Smooth muscle cell (in vitro differentiated cells): Measurements from ENCODE around the gene LIPT1. TPM values are rescaled to one million over a fixed set of nuclear protein-coding genes. Genes with fewer than 3 reads are reported as not detected.

Experiments
- DNase-seq: peaks from one replicate; lab custom pipeline; 2025; ENCODE audit not compliant: unreplicated experiment; lab: John Stamatoyannopoulos, UW
- H2AFZ ChIP-seq: fragments of 200-600 bp; sonication (generic); 2 replicates; pipeline ENCODE4 v1.6.0; 2016; ENCODE audit warnings: antibody characterized with exemption, low read depth, mild to moderate bottlenecking
- H3F3A ChIP-seq: fragments of 200-600 bp; sonication (generic); 2 replicates; pipeline ENCODE4 v1.6.0; 2017; ENCODE audit warnings: antibody characterized with exemption, low read depth
- H3K27ac ChIP-seq: fragments of 200-600 bp; sonication (generic); 2 replicates; pipeline ENCODE4 v1.5.1; 2016; ENCODE audit warnings: low read depth, mild to moderate bottlenecking
- H3K27me3 ChIP-seq: fragments of 200-600 bp; sonication (generic); 2 replicates; pipeline ENCODE4 v1.6.1; 2016; ENCODE audit warnings: low read depth, mild to moderate bottlenecking
- H3K36me3 ChIP-seq: fragments of 200-600 bp; sonication (generic); 2 replicates; pipeline ENCODE4 v1.5.1; 2016; ENCODE audit warnings: low read depth
- H3K4me1 ChIP-seq: fragments of 200-600 bp; sonication (generic); 2 replicates; pipeline ENCODE4 v1.5.1; 2016; ENCODE audit warnings: low read depth
- H3K4me2 ChIP-seq: fragments of 200-600 bp; sonication (generic); 2 replicates; pipeline ENCODE4 v1.6.0; 2016; ENCODE audit warnings: mild to moderate bottlenecking
- H3K4me3 ChIP-seq: fragments of 200-600 bp; sonication (generic); 2 replicates; pipeline ENCODE4 v1.5.1; 2016; ENCODE audit warnings: mild to moderate bottlenecking
- H3K79me2 ChIP-seq: fragments of 200-600 bp; sonication (generic); 2 replicates; pipeline ENCODE4 v1.6.0; 2016; ENCODE audit warnings: low read depth, mild to moderate bottlenecking
- H3K9ac ChIP-seq: fragments of 200-600 bp; sonication (generic); 2 replicates; pipeline ENCODE4 v1.6.0; 2016; ENCODE audit warnings: low read depth
- H3K9me3 ChIP-seq: fragments of 200-600 bp; sonication (generic); replicated peaks from 2 replicates; pipeline ENCODE4 v1.5.1; 2016; ENCODE audit warnings: low read depth
- H4K20me1 ChIP-seq: fragments of 200-600 bp; sonication (generic); 2 replicates; pipeline ENCODE4 v1.6.0; 2016; ENCODE audit warnings: low read depth
- WGBS: methylation state at CpG from one replicate; pipeline ENCODE4 v1.1.7; 2016; ENCODE audit warnings: low lambda C conversion rate; 5-methylcytosine and 5-hydroxymethylcytosine counted together
- polyA plus RNA-seq: library from polyadenylated mRNA; unstranded; fragments of >200 nt; fragmentation: Nextera tagmentation; extraction: Ambion mirVana; gene quantifications from 2 replicates; pipeline ENCODE4 v1.2.1, GENCODE V29; 2016
- total RNA-seq: library from RNA; depleted of rRNA; stranded (reverse); fragments of >200 nt; gene quantifications from 2 replicates; pipeline ENCODE4 v1.2.3, GENCODE V29; 2014
- TF ChIP-seq, protein P1 (sequence below): fragments of 200-600 bp; sonication (generic); IDR thresholded peaks from 2 replicates; pipeline ENCODE4 v1.5.1; 2017; ENCODE audit warnings: borderline replicate concordance, mild to moderate bottlenecking, antibody characterized with exemption; ENCODE audit not compliant: insufficient read depth, poor library complexity, severe bottlenecking

The LIPT1 gene
- total RNA-seq (1.5 and 4.7 TPM in 2 replicates), polyA plus RNA-seq (1.9 and 3.0 TPM in 2 replicates)

DNA sequence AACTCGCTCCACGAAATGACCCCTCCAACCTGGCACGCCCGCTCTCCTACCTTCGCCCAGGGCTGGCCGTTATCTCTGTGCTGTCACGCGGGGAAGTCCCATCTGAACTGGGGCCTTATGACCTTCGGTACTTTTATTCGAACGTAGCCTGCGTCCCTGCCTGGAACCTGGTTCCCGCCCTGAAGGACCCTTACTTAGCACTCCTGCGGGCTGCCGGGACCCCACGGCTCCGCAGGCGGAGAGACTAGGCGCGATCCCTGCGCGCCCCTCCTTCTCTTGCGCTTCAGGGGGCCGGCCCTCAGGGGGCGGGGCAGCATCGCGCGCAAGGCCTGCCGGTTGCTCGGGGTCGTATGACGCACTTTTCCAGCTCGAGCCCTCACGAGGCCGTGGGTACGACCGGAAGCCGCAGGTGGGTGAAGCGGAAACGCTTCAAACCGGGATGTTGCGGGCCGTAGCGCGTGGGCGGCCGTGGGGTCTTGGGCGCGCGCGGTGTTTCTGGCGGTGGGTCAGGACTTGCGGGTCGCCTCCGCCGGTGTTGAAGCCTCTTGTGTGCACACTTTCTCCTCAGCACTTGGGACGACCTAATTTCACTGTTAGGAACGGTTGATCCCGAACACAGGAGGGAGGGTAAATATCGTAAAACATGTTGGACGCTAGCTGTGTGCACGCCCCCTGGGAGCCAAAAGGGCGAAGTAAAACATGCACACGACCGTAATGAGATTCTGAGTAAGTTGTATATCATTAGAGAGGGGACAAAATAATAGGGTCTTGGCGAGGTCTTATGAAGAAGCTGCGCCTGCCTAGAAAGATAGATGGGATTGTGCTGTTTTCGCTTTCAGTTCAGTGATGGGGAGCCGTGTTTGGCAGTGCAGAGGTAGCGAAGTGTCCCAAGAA is at the start of gene LIPT1, which contains the start of gene TSGA10:
Gene LIPT1, plus strand, starts transcription at position 325 of the 894 bp plus-strand sequence. CDS start 6,991 bp downstream, outside the sequence.
Gene TSGA10, minus strand, starts transcription at position 300 of the 894 bp plus-strand sequence. CDS start 45,503 bp downstream, outside the sequence.
- peak within 1 kb of the TSS; percentile 98 for H2AFZ ChIP-seq
- H4K20me1 ChIP-seq: no peaks in the 10 kb centered on the region
- H3K4me1 ChIP-seq: peaks cover 10% of the 10 kb centered on the region
- H3K36me3 ChIP-seq: no peaks in the 10 kb centered on the region
- H3K4me3 ChIP-seq: peak within 1 kb of the TSS; percentile 83
- H3K27me3 ChIP-seq: no peaks in the 10 kb centered on the region
- peak within 1 kb of the TSS; percentile 77 for H3K9ac ChIP-seq
- H3K9me3 ChIP-seq: no peaks in the 10 kb centered on the region
- peak; percentile 60 for DNase-seq
- peak within 1 kb of the TSS; percentile 58 for H3K27ac ChIP-seq
- H3F3A ChIP-seq: no peaks in the 10 kb centered on the region
- WGBS: 2% methylated on average over 68 of the region's 70 CpGs
- peak within 1 kb of the TSS; percentile 88 for H3K4me2 ChIP-seq
- TF ChIP-seq, protein P1, sequence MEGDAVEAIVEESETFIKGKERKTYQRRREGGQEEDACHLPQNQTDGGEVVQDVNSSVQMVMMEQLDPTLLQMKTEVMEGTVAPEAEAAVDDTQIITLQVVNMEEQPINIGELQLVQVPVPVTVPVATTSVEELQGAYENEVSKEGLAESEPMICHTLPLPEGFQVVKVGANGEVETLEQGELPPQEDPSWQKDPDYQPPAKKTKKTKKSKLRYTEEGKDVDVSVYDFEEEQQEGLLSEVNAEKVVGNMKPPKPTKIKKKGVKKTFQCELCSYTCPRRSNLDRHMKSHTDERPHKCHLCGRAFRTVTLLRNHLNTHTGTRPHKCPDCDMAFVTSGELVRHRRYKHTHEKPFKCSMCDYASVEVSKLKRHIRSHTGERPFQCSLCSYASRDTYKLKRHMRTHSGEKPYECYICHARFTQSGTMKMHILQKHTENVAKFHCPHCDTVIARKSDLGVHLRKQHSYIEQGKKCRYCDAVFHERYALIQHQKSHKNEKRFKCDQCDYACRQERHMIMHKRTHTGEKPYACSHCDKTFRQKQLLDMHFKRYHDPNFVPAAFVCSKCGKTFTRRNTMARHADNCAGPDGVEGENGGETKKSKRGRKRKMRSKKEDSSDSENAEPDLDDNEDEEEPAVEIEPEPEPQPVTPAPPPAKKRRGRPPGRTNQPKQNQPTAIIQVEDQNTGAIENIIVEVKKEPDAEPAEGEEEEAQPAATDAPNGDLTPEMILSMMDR: peak; percentile 4
- no peaks in the 10 kb centered on the region for H3K79me2 ChIP-seq

- TF ChIP-seq, protein P1: no peak
- Histone ChIP-seq H2AFZ (no peak overlapping the region), H3K9ac (no peak overlapping the region), H3K4me3 (no peak overlapping the region), H3K27me3 (no peaks in the 10 kb centered on the region), H3K4me1 (no peaks in the 10 kb centered on the region), H3F3A (no peaks in the 10 kb centered on the region), H3K4me2 (no peak overlapping the region), H4K20me1 (no peaks in the 10 kb centered on the region), H3K27ac (no peak overlapping the region), H3K9me3 (no peaks in the 10 kb centered on the region), H3K36me3 (no peaks in the 10 kb centered on the region), H3K79me2 (no peaks in the 10 kb centered on the region)
- 85% methylated on average over 2 of the region's 2 CpGs for WGBS
- no peak for DNase-seq
These were observed 47.9 kb upstream of the LIPT1 start for GRCh38 chr2:99106913-99107312.

- TF ChIP-seq, protein P1: no peak
- Histone ChIP-seq H3K36me3 (no peaks in the 10 kb centered on the region), H3K4me2 (no peak overlapping the region), H3K79me2 (no peaks in the 10 kb centered on the region), H3K9me3 (no peaks in the 10 kb centered on the region), H4K20me1 (no peaks in the 10 kb centered on the region), H3F3A (no peaks in the 10 kb centered on the region), H3K9ac (no peak overlapping the region), H3K4me3 (no peak overlapping the region), H3K4me1 (no peaks in the 10 kb centered on the region), H3K27me3 (no peaks in the 10 kb centered on the region), H2AFZ (no peak overlapping the region), H3K27ac (no peak overlapping the region)
- DNase-seq: no peak
- 87% methylated on average over 2 of the region's 2 CpGs for WGBS
These were observed 43.5 kb upstream of the LIPT1 start for GRCh38 chr2:99111236-99111635.

GRCh38 chr2:99111945-99112344 is 42.8 kb upstream of the LIPT1 start:
- Histone ChIP-seq H3K9me3 (no peaks in the 10 kb centered on the region), H3K79me2 (no peaks in the 10 kb centered on the region), H3K27ac (no peak overlapping the region), H4K20me1 (no peaks in the 10 kb centered on the region), H3K4me2 (no peak overlapping the region), H3F3A (no peaks in the 10 kb centered on the region), H3K27me3 (no peaks in the 10 kb centered on the region), H3K36me3 (no peaks in the 10 kb centered on the region), H2AFZ (no peak overlapping the region), H3K9ac (no peak overlapping the region), H3K4me1 (no peaks in the 10 kb centered on the region), H3K4me3 (no peak overlapping the region)
- WGBS: 97% methylated on average over 1 of the region's 1 CpG
- DNase-seq: no peak
- TF ChIP-seq, protein P1: no peak
